GM12878 (cell line): ENCODE measurements around the gene GIT1. TPM values are rescaled to one million over a fixed set of nuclear protein-coding genes. Genes with fewer than 3 reads are reported as not detected.

Source experiments
- ATAC-seq: fragments of 200-7000 bp; cut with Tn5 transposase; 3 replicates; pipeline ENCODE4 v1.9.1; 2020; ENCODE audit warnings: mild to moderate bottlenecking, moderate library complexity
- BruUV-seq: library from RNA; stranded (reverse); fragments of 400-500 nt; replicated peaks from 2 replicates; lab custom pipeline; 2021; lab: Mats Ljungman, UMichigan
- CTCF ChIA-PET: fragments of 300-600 bp; sonication (Branson Sonifier 250); formaldehyde crosslinking; extraction: SDS; loops from one replicate; lab custom pipeline; 2021; ENCODE audit warnings: inconsistent platforms; lab: Yijun Ruan, JAX
- POLR2A ChIA-PET: fragments of 350-600 bp; formaldehyde crosslinking; extraction: SDS; loops from one replicate; lab custom pipeline; 2021; ENCODE audit warnings: inconsistent platforms; lab: Charles Lee
- RAD21 ChIA-PET: fragments of 300-600 bp; sonication (Branson Sonifier 250); formaldehyde crosslinking; loops from one replicate; lab custom pipeline; 2023; ENCODE audit warnings: antibody characterized with exemption; ENCODE audit not compliant: unreplicated experiment; lab: Charles Lee
- SMC1A ChIA-PET: fragments of 300-600 bp; sonication (Branson Sonifier 250); formaldehyde crosslinking; loops from one replicate; lab custom pipeline; 2023; ENCODE audit not compliant: unreplicated experiment, uncharacterized antibody; lab: Charles Lee
- DNase-seq: peaks from one replicate; pipeline ENCODE4 v3.0.0-alpha.2; 2011; ENCODE audit warnings: low read depth, low spot score
- FAIRE-seq: peaks from 3 replicates; lab custom pipeline; 2011; peaks lifted over from hg19 to GRCh38; lab: Jason Lieb, UNC
- H2AFZ ChIP-seq: 2 replicates; pipeline ENCODE4 v1.6.0; 2011; ENCODE audit warnings: low read depth, low read length, control low read depth; ENCODE audit not compliant: control insufficient read depth
- H3K27ac ChIP-seq: 2 replicates; pipeline ENCODE4 v1.5.1; 2011; ENCODE audit warnings: control low read depth; ENCODE audit not compliant: control insufficient read depth, insufficient read depth
- H3K27me3 ChIP-seq, 2 experiments: replicated peaks in 1 of 2; 2 replicates each; pipeline versions ENCODE4 v1.6.0 to v1.6.1; 2011; ENCODE audit warnings: low read length in 1 of 2; ENCODE audit not compliant: control insufficient read depth in 2 of 2, insufficient read depth in 2 of 2
- H3K36me3 ChIP-seq, 2 experiments: 2 replicates each; pipeline ENCODE4 v1.5.1; 2011; ENCODE audit warnings: low read length in 1 of 2; ENCODE audit not compliant: control insufficient read depth in 2 of 2, insufficient read depth in 2 of 2
- H3K4me1 ChIP-seq: 2 replicates; pipeline ENCODE4 v1.6.1; 2011; ENCODE audit warnings: mild to moderate bottlenecking, low read length, moderate library complexity, mixed read lengths; ENCODE audit not compliant: control insufficient read depth, insufficient read depth
- H3K4me2 ChIP-seq: 2 replicates; pipeline ENCODE4 v1.6.0; 2011; ENCODE audit warnings: control low read depth; ENCODE audit not compliant: control insufficient read depth, insufficient read depth
- H3K4me3 ChIP-seq: fragments of 200-600 bp; sonication (generic); 2 replicates; pipeline ENCODE4 v1.5.1; 2016
- H3K79me2 ChIP-seq: 2 replicates; pipeline ENCODE4 v1.6.0; 2011; ENCODE audit warnings: low read length; ENCODE audit not compliant: control insufficient read depth, insufficient read depth
- H3K9ac ChIP-seq: 2 replicates; pipeline ENCODE4 v1.8.0; 2011; ENCODE audit warnings: low read length, control low read depth, mixed read lengths; ENCODE audit not compliant: control insufficient read depth, insufficient read depth
- H3K9me3 ChIP-seq: replicated peaks from 3 replicates; pipeline ENCODE4 v1.5.1; 2011; ENCODE audit warnings: mild to moderate bottlenecking, low read length; ENCODE audit not compliant: control insufficient read depth, insufficient read depth
- H4K20me1 ChIP-seq: 2 replicates; pipeline ENCODE4 v1.6.0; 2011; ENCODE audit not compliant: control insufficient read depth, insufficient read depth
- BHLHE40 ChIP-seq, 2 experiments: fragments of 450-650 bp in 1 of 2; IDR thresholded peaks; 2 replicates each; pipeline ENCODE4 v1.6.1; 2011 to 2017; ENCODE audit warnings: low read depth in 2 of 2, borderline replicate concordance in 1 of 2, improper control_type of control experiment in 1 of 2, low read length in 1 of 2, mild to moderate bottlenecking in 1 of 2
- CBFB ChIP-seq: IDR thresholded peaks from 2 replicates; pipeline ENCODE4 v1.6.1; 2016; ENCODE audit warnings: antibody characterized with exemption, low read depth
- CBX5 ChIP-seq: sonication (generic); IDR thresholded peaks from 2 replicates; pipeline ENCODE4 v1.6.1; 2016; ENCODE audit warnings: low read depth, moderate library complexity, mild to moderate bottlenecking, inconsistent platforms
- GABPA ChIP-seq: IDR thresholded peaks from 2 replicates; pipeline ENCODE4 v1.6.1; 2014; ENCODE audit warnings: antibody characterized with exemption, low read depth, mild to moderate bottlenecking, inconsistent platforms
- JUNB ChIP-seq: IDR thresholded peaks from 2 replicates; pipeline ENCODE4 v1.6.1; 2016; ENCODE audit warnings: antibody characterized with exemption, mild to moderate bottlenecking
- JUND ChIP-seq: IDR thresholded peaks from 2 replicates; pipeline ENCODE4 v1.6.1; 2012; ENCODE audit warnings: low read depth, mild to moderate bottlenecking, low read length, improper control_type of control experiment, moderate library complexity
- NFYB ChIP-seq: IDR thresholded peaks from 2 replicates; pipeline ENCODE4 v1.6.1; 2011; ENCODE audit warnings: low read depth, mild to moderate bottlenecking, low read length, improper control_type of control experiment, moderate library complexity; ENCODE audit not compliant: insufficient read depth
- NR2F1 ChIP-seq: fragments of 450-650 bp; conservative IDR thresholded peaks from 2 replicates; pipeline ENCODE4 v1.6.1; 2017; ENCODE audit warnings: mild to moderate bottlenecking
- RCOR1 ChIP-seq: conservative IDR thresholded peaks from 2 replicates; pipeline ENCODE4 v1.6.1; 2012; ENCODE audit warnings: low read depth, low read length, improper control_type of control experiment
- RFX5 ChIP-seq: IDR thresholded peaks from 2 replicates; pipeline ENCODE4 v1.6.1; 2011; ENCODE audit warnings: low read depth, low read length, improper control_type of control experiment
- TAF1 ChIP-seq: IDR thresholded peaks from 2 replicates; pipeline ENCODE4 v1.6.1; 2011; ENCODE audit warnings: mild to moderate bottlenecking, low read depth, low read length, borderline replicate concordance
- TBL1XR1 ChIP-seq: IDR thresholded peaks from 2 replicates; pipeline ENCODE4 v1.6.1; 2012; ENCODE audit warnings: low read depth, low read length, improper control_type of control experiment
- YY1 ChIP-seq: IDR thresholded peaks from 2 replicates; pipeline ENCODE4 v1.6.1; 2011; ENCODE audit warnings: low read depth, mild to moderate bottlenecking, low read length
- WGBS: methylation state at CpG from one replicate; pipeline ENCODE4 v1.1.6; 2016; ENCODE audit warnings: low lambda C conversion rate; ENCODE audit not compliant: insufficient replicate concordance, insufficient coverage; ENCODE audit errors: missing lambda C conversion rate; 5-methylcytosine and 5-hydroxymethylcytosine counted together
- in situ Hi-C: fragments of 300-500 bp; cut with MboI; formaldehyde crosslinking; loops from 9 replicates; pipeline ENCODE4 v1.14.3; 2018; ENCODE audit warnings: mixed read lengths
- intact Hi-C: fragments of 100-400 bp; cut with micrococcal nuclease; formaldehyde crosslinking; loops from one replicate; pipeline ENCODE4 v1.14.2; 2022; ENCODE audit not compliant: unreplicated experiment
- polyA plus RNA-seq, 11 experiments: library from polyadenylated mRNA; depleted of rRNA in 4 of 11; unstranded in 6 of 11; stranded (reverse) in 5 of 11; fragments of >200 nt; fragmentation: Nextera tagmentation in 4 of 11; fragmentation: Illumina TruSeq in 1 of 11; extraction: Ambion mirVana in 4 of 11; extraction: Trizol in 1 of 11; gene quantifications; 1 replicate in 1 of 11; 2 replicates in 10 of 11; pipeline versions ENCODE4 v1.2.1 to v1.2.3, GENCODE V29; 2011 to 2016; ENCODE audit warnings: inconsistent platforms in 2 of 11, missing spikeins in 2 of 11, low read depth in 1 of 11
- total RNA-seq, 4 experiments: library from RNA; depleted of rRNA in 3 of 4; stranded (reverse); fragments of >200 nt in 3 of 4; fragmentation: Illumina TruSeq in 1 of 4; extraction: Trizol in 1 of 4; gene quantifications; 2 replicates each; pipeline versions ENCODE4 v1.2.1 to v1.2.3, GENCODE V29; 2013 to 2021
- TF ChIP-seq, protein P1 (sequence below): fragments of 450-650 bp; conservative IDR thresholded peaks from 2 replicates; pipeline ENCODE4 v1.6.1; 2017; ENCODE audit warnings: mild to moderate bottlenecking, moderate library complexity

Gene GIT1
- total and polyA plus RNA-seq, 10 of the 15 experiments (the other 5 are each of a cell fraction or from before 2014, with no cell fraction given), result 0.24 to 45.3 (median 20.9) TPM

- no peaks in the 10 kb centered on the region; a peak in 1 of 4 replicates for H3K36me3 ChIP-seq
- peaks cover 6% of the 10 kb centered on the region; the same call in 1 of the 2 replicates for H3K4me1 ChIP-seq
- peak overlapping the region; percentile 67 for H3K9ac ChIP-seq
- in situ Hi-C loops (no loop called here), intact Hi-C loops (no loop called here)
- peak overlapping the region; percentile 78 for H3K4me2 ChIP-seq
- SMC1A ChIA-PET, result interaction anchor here (1.3 to 1.6 kb wide), 3 partner anchors 19 to 362 kb away, joined by 3 read pairs; no protein-coding TSS in a partner anchor
- peak overlapping the region; percentile 86; the same call in 1 of the 2 replicates for H3K4me3 ChIP-seq
- TF ChIP-seq CBX5, result no peak
- no peak for TF ChIP-seq BHLHE40 (IDR thresholded peaks at IDR 0.05; ENCODE audit: borderline replicate concordance in 1 of 2, low read depth in 2 of 2, low read length in 1 of 2)
- no peak for TF ChIP-seq TBL1XR1
- no peak for TF ChIP-seq TAF1
- TF ChIP-seq JUNB, result no peak
- no peak for TF ChIP-seq GABPA
- no peak for TF ChIP-seq RFX5
- TF ChIP-seq YY1, result no peak
- no peak for TF ChIP-seq RCOR1
- no peak for TF ChIP-seq NR2F1
- TF ChIP-seq JUND, result no peak
- TF ChIP-seq, protein P1, sequence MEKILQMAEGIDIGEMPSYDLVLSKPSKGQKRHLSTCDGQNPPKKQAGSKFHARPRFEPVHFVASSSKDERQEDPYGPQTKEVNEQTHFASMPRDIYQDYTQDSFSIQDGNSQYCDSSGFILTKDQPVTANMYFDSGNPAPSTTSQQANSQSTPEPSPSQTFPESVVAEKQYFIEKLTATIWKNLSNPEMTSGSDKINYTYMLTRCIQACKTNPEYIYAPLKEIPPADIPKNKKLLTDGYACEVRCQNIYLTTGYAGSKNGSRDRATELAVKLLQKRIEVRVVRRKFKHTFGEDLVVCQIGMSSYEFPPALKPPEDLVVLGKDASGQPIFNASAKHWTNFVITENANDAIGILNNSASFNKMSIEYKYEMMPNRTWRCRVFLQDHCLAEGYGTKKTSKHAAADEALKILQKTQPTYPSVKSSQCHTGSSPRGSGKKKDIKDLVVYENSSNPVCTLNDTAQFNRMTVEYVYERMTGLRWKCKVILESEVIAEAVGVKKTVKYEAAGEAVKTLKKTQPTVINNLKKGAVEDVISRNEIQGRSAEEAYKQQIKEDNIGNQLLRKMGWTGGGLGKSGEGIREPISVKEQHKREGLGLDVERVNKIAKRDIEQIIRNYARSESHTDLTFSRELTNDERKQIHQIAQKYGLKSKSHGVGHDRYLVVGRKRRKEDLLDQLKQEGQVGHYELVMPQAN, result no peak
- TF ChIP-seq CBFB, result no peak
- TF ChIP-seq NFYB, result no peak
- no peak overlapping the region for H3K27ac ChIP-seq
- H2AFZ ChIP-seq, result peak overlapping the region; percentile 89
- no peak for ATAC-seq
- BruUV-seq, result TSS peak; percentile 51
- FAIRE-seq, result no peak
- H4K20me1 ChIP-seq, result no peaks in the 10 kb centered on the region
- no peaks in the 10 kb centered on the region for H3K9me3 ChIP-seq
- no peaks in the 10 kb centered on the region for H3K27me3 ChIP-seq
- RAD21 ChIA-PET, result interaction anchor here (1.6 to 3.9 kb wide), 4 partner anchors 10 to 200 kb away, joined by 3 to 20 read pairs (median 8); no protein-coding TSS in a partner anchor
- peaks cover 7% of the 10 kb centered on the region; the same call in 1 of the 2 replicates for H3K79me2 ChIP-seq
- POLR2A ChIA-PET, result interaction anchor here (0.8 kb wide), 1 partner anchor 22 kb away, joined by 3 read pairs; no protein-coding TSS in a partner anchor
- CTCF ChIA-PET, result interaction anchor here (1.1 to 6.2 kb wide), 9 partner anchors 9 to 199 kb away, joined by 3 to 57 read pairs (median 7); partner anchors contain the start of gene ANKRD13B
- 84% methylated on average over 14 of the region's 14 CpGs for WGBS
- DNase-seq, result no peak
Measured at GRCh38 chr17:29569245-29569950, 20.1 kb downstream of the GIT1 start.
